HEK293 (cell line): ENCODE data around the gene ARL6IP5.

Source experiments
- CTCF ChIA-PET: fragments of 350-600 bp; formaldehyde crosslinking; extraction: SDS; loops from one replicate; lab custom pipeline; 2021; ENCODE audit warnings: antibody characterized with exemption; lab: Yijun Ruan, JAX
- POLR2A ChIA-PET: fragments of 300-600 bp; formaldehyde crosslinking; extraction: SDS; loops from one replicate; lab custom pipeline; 2020; ENCODE audit warnings: antibody characterized with exemption, inconsistent platforms; lab: Yijun Ruan, JAX
- H3K27ac ChIP-seq: fragments of 200-500 bp; sonication (Bioruptor generic); 2 replicates; pipeline ENCODE4 v1.5.1; 2014; ENCODE audit warnings: low read depth, low read length, control low read depth, inconsistent platforms; ENCODE audit errors: extremely low read depth
- H3K36me3 ChIP-seq, 2 experiments: fragments of 200-500 bp in 1 of 2; sonication (Bioruptor generic) in 1 of 2; 1 replicate in 1 of 2; 2 replicates in 1 of 2; pipeline ENCODE4 v1.5.1; 2014 to 2017; ENCODE audit warnings: inconsistent platforms in 2 of 2, low read length in 2 of 2; ENCODE audit not compliant: control insufficient read depth in 2 of 2, insufficient read depth in 1 of 2
- H3K4me1 ChIP-seq: fragments of 200-500 bp; sonication (Bioruptor generic); 2 replicates; pipeline ENCODE4 v1.5.1; 2014; ENCODE audit warnings: mild to moderate bottlenecking, low read length, inconsistent platforms; ENCODE audit not compliant: control insufficient read depth, insufficient read depth
- H3K4me3 ChIP-seq: 2 replicates; pipeline ENCODE4 v1.5.1; 2011; ENCODE audit warnings: low read depth, mild to moderate bottlenecking, control low read depth, low read length, moderate library complexity
- H3K9me3 ChIP-seq: fragments of 200-500 bp; sonication (Bioruptor generic); 2 replicates; pipeline ENCODE4 v1.5.1; 2014; ENCODE audit warnings: low read depth, low read length, inconsistent platforms; ENCODE audit not compliant: control insufficient read depth, insufficient read depth
- ATF2 ChIP-seq: fragments of 450-650 bp; formaldehyde crosslinking; IDR thresholded peaks from 2 replicates; pipeline ENCODE4 v1.5.1; 2016; ENCODE audit warnings: missing biosample characterization, missing genetic modification characterization, low read depth
- EGR2 ChIP-seq: fragments of 450-650 bp; formaldehyde crosslinking; IDR thresholded peaks from 2 replicates; pipeline ENCODE4 v1.5.1; 2016; ENCODE audit warnings: low read depth, missing biosample characterization, missing genetic modification characterization
- HOXD13 ChIP-seq: sonication (generic); formaldehyde crosslinking; IDR thresholded peaks from 2 replicates; pipeline ENCODE4 v1.8.0; 2022; ENCODE audit warnings: missing genetic modification reagents, borderline replicate concordance
- KLF7 ChIP-seq: fragments of 450-650 bp; formaldehyde crosslinking; IDR thresholded peaks from 2 replicates; pipeline ENCODE4 v1.5.1; 2016; ENCODE audit warnings: missing biosample characterization, missing genetic modification characterization, borderline replicate concordance
- MYNN ChIP-seq: fragments of 450-650 bp; formaldehyde crosslinking; IDR thresholded peaks from 2 replicates; pipeline ENCODE4 v1.5.1; 2016; ENCODE audit warnings: missing biosample characterization, missing genetic modification characterization, borderline replicate concordance
- ZFHX2 ChIP-seq: fragments of 450-650 bp; formaldehyde crosslinking; conservative IDR thresholded peaks from 2 replicates; pipeline ENCODE4 v1.5.1; 2016; ENCODE audit warnings: missing biosample characterization, missing genetic modification characterization
- ZIC2 ChIP-seq: fragments of 450-650 bp; formaldehyde crosslinking; IDR thresholded peaks from 2 replicates; pipeline ENCODE4 v1.5.1; 2016; ENCODE audit warnings: missing biosample characterization, missing genetic modification characterization
- ZNF121 ChIP-seq: fragments of 450-650 bp; formaldehyde crosslinking; IDR thresholded peaks from 2 replicates; pipeline ENCODE4 v1.5.1; 2016; ENCODE audit warnings: missing biosample characterization, missing genetic modification characterization
- ZNF138 ChIP-seq: fragments of 450-650 bp; formaldehyde crosslinking; IDR thresholded peaks from 2 replicates; pipeline ENCODE4 v1.5.1; 2016; ENCODE audit warnings: missing biosample characterization, missing genetic modification characterization, borderline replicate concordance
- ZNF239 ChIP-seq: fragments of 450-650 bp; formaldehyde crosslinking; IDR thresholded peaks from 2 replicates; pipeline ENCODE4 v1.5.1; 2016; ENCODE audit warnings: missing biosample characterization, missing genetic modification characterization
- ZNF248 ChIP-seq: fragments of 450-650 bp; formaldehyde crosslinking; IDR thresholded peaks from 2 replicates; pipeline ENCODE4 v1.5.1; 2017; ENCODE audit warnings: missing biosample characterization, missing genetic modification characterization
- ZNF280C ChIP-seq: fragments of 450-650 bp; formaldehyde crosslinking; IDR thresholded peaks from 2 replicates; pipeline ENCODE4 v1.5.1; 2016; ENCODE audit warnings: missing biosample characterization, missing genetic modification characterization
- ZNF280D ChIP-seq: fragments of 450-650 bp; formaldehyde crosslinking; IDR thresholded peaks from 2 replicates; pipeline ENCODE4 v1.5.1; 2016; ENCODE audit warnings: missing biosample characterization, missing genetic modification characterization
- ZNF324 ChIP-seq: fragments of 450-650 bp; formaldehyde crosslinking; IDR thresholded peaks from 2 replicates; pipeline ENCODE4 v1.5.1; 2016; ENCODE audit warnings: missing biosample characterization, missing genetic modification characterization
- ZNF350 ChIP-seq: fragments of 450-650 bp; formaldehyde crosslinking; IDR thresholded peaks from 2 replicates; pipeline ENCODE4 v1.5.0; 2017; ENCODE audit warnings: missing biosample characterization, mild to moderate bottlenecking, missing genetic modification characterization
- ZNF571 ChIP-seq: fragments of 450-650 bp; formaldehyde crosslinking; IDR thresholded peaks from 2 replicates; pipeline ENCODE4 v1.5.0; 2017; ENCODE audit warnings: missing biosample characterization, missing genetic modification characterization
- ZNF580 ChIP-seq: fragments of 450-650 bp; formaldehyde crosslinking; IDR thresholded peaks from 2 replicates; pipeline ENCODE4 v1.5.1; 2016; ENCODE audit warnings: missing biosample characterization, missing genetic modification characterization
- ZNF624 ChIP-seq: fragments of 450-650 bp; formaldehyde crosslinking; IDR thresholded peaks from 2 replicates; pipeline ENCODE4 v1.5.1; 2017; ENCODE audit warnings: missing biosample characterization, missing genetic modification characterization
- ZNF645 ChIP-seq: fragments of 450-650 bp; formaldehyde crosslinking; IDR thresholded peaks from 2 replicates; pipeline ENCODE4; 2016; ENCODE audit warnings: missing biosample characterization, missing genetic modification characterization
- ZNF660 ChIP-seq: fragments of 450-650 bp; IDR thresholded peaks from 2 replicates; pipeline ENCODE4 v1.5.1; 2018; ENCODE audit warnings: missing biosample characterization, mild to moderate bottlenecking, missing genetic modification characterization
- ZNF664 ChIP-seq: fragments of 450-650 bp; formaldehyde crosslinking; IDR thresholded peaks from 2 replicates; pipeline ENCODE4 v1.5.1; 2016; ENCODE audit warnings: missing biosample characterization, missing genetic modification characterization
- ZNF747 ChIP-seq: fragments of 450-650 bp; formaldehyde crosslinking; IDR thresholded peaks from 2 replicates; pipeline ENCODE4 v1.5.1; 2016; ENCODE audit warnings: missing biosample characterization, missing genetic modification characterization
- ZNF785 ChIP-seq: fragments of 450-650 bp; formaldehyde crosslinking; IDR thresholded peaks from 2 replicates; pipeline ENCODE4 v1.5.1; 2016; ENCODE audit warnings: missing biosample characterization, missing genetic modification characterization
- ZSCAN30 ChIP-seq: fragments of 450-650 bp; IDR thresholded peaks from 2 replicates; pipeline ENCODE4 v1.5.1; 2018; ENCODE audit warnings: missing biosample characterization, mild to moderate bottlenecking, missing genetic modification characterization, moderate library complexity

ARL6IP5 gene

GRCh38 chr3:69130689-69131088, 46.0 kb downstream of the ARL6IP5 start:
- CTCF ChIA-PET = interaction anchor here (2.2 kb wide), 1 partner anchor 10 kb away, joined by 8 read pairs; no protein-coding TSS in a partner anchor

GRCh38 chr3:69137005-69137404, 52.3 kb downstream of the ARL6IP5 start:
- TF ChIP-seq ZNF138 (no peak), ZNF350 (tag by site-specific recombination) (no peak), MYNN (no peak), ZNF785 (tag by site-specific recombination) (no peak), ZNF121 (tag by site-specific recombination) (no peak), ZNF645 (tag by site-specific recombination) (no peak)
- TF ChIP-seq, all 188 proteins: peak for 0
- POLR2A ChIA-PET = no interaction called here
- Histone ChIP-seq H3K36me3 (no peaks in the 10 kb centered on the region), H3K27ac (no peak overlapping the region), H3K4me3 (no peak overlapping the region), H3K4me1 (no peaks in the 10 kb centered on the region), H3K9me3 (no peaks in the 10 kb centered on the region)
- CTCF ChIA-PET = interaction anchor here (0.7 to 0.9 kb wide), 2 partner anchors 8 to 16 kb away, joined by 3 to 4 read pairs; no protein-coding TSS in a partner anchor

More at GRCh38 chr3:69130689-69131088, 46.0 kb downstream of the ARL6IP5 start:
- POLR2A ChIA-PET = interaction anchor here (0.6 kb wide), 1 partner anchor 544 kb away, joined by 3 read pairs; no protein-coding TSS in a partner anchor
- TF ChIP-seq KLF7 (tag by site-specific recombination) = no peak
- no peak for TF ChIP-seq ZFHX2 (tag by site-specific recombination)
- TF ChIP-seq EGR2 (tag by site-specific recombination) = no peak
- no peak for TF ChIP-seq ZNF571 (tag by site-specific recombination)
- TF ChIP-seq ZNF239 (tag by site-specific recombination) = no peak
- TF ChIP-seq ZNF280C (tag by site-specific recombination) = no peak
- no peak for TF ChIP-seq ZNF660 (tag by site-specific recombination)
- TF ChIP-seq ZNF624 (tag by site-specific recombination) = no peak
- TF ChIP-seq ZIC2 (tag by site-specific recombination) = no peak
- TF ChIP-seq ZNF580 = no peak
- TF ChIP-seq ZNF664 = no peak
- TF ChIP-seq ZNF324 = no peak
- H3K36me3 ChIP-seq = no peaks in the 10 kb centered on the region
- H3K4me1 ChIP-seq = no peaks in the 10 kb centered on the region
- H3K4me3 ChIP-seq = no peak overlapping the region
- no peak overlapping the region for H3K27ac ChIP-seq
- no peaks in the 10 kb centered on the region for H3K9me3 ChIP-seq

- ChIA-PET POLR2A (no interaction called here), CTCF (interaction anchor here (0.9 kb wide), 1 partner anchor 16 kb away, joined by 5 read pairs; no protein-coding TSS in a partner anchor)
- no peak for TF ChIP-seq ZNF248 (tag by site-specific recombination)
- TF ChIP-seq ZNF280D = no peak
- TF ChIP-seq ZNF747 = no peak
- TF ChIP-seq ZSCAN30 (tag by site-specific recombination) = no peak
- TF ChIP-seq ATF2 (tag by site-specific recombination) = peak; percentile 27; the same call in 1 of the 2 replicates
- TF ChIP-seq ZNF580 = no peak
- TF ChIP-seq HOXD13 (CRISPR knock-in tag) = no peak
Measured at GRCh38 chr3:69137412-69137811, 52.7 kb downstream of the ARL6IP5 start.

More at GRCh38 chr3:69137412-69137811, 52.7 kb downstream of the ARL6IP5 start:
- H3K27ac ChIP-seq = no peak overlapping the region
- H3K4me3 ChIP-seq = no peak overlapping the region
- H3K4me1 ChIP-seq = 0 out of 2 replicates have a peak, but pooled peaks cover 1% of the 10 kb centered on the region
- no peaks in the 10 kb centered on the region for H3K36me3 ChIP-seq
- H3K9me3 ChIP-seq = no peaks in the 10 kb centered on the region
